Neural progenitor cell (in vitro differentiated cells): ENCODE measurements around the gene SLC22A16. TPM values are rescaled to one million over a fixed set of nuclear protein-coding genes. Genes with fewer than 3 reads are reported as not detected.

Experiments
- DNase-seq: peaks from one replicate; pipeline ENCODE4 v3.0.0-alpha.2; 2016; ENCODE audit warnings: low spot score
- H2AFZ ChIP-seq: fragments of 200-600 bp; sonication (generic); replicated peaks from 2 replicates; pipeline ENCODE4 v1.6.1; 2016; ENCODE audit warnings: antibody characterized with exemption
- H3F3A ChIP-seq: fragments of 200-600 bp; sonication (generic); 2 replicates; pipeline ENCODE4 v1.6.1; 2016; ENCODE audit warnings: antibody characterized with exemption, low read depth
- H3K27ac ChIP-seq: fragments of 200-600 bp; sonication (generic); 2 replicates; pipeline ENCODE4 v1.5.1; 2016; ENCODE audit warnings: mild to moderate bottlenecking
- H3K27me3 ChIP-seq: fragments of 200-600 bp; sonication (generic); 2 replicates; pipeline ENCODE4 v1.6.1; 2016; ENCODE audit warnings: mild to moderate bottlenecking, moderate library complexity
- H3K36me3 ChIP-seq: fragments of 200-600 bp; sonication (generic); 2 replicates; pipeline ENCODE4 v1.5.1; 2016
- H3K4me1 ChIP-seq: fragments of 200-600 bp; sonication (generic); 2 replicates; pipeline ENCODE4 v1.6.1; 2016; ENCODE audit warnings: mixed run types
- H3K4me2 ChIP-seq: fragments of 200-600 bp; sonication (generic); 2 replicates; pipeline ENCODE4 v1.6.1; 2016
- H3K4me3 ChIP-seq: fragments of 200-600 bp; sonication (generic); 2 replicates; pipeline ENCODE4 v1.5.1; 2016
- H3K79me2 ChIP-seq: fragments of 200-600 bp; sonication (generic); 2 replicates; pipeline ENCODE4 v1.6.1; 2016; ENCODE audit warnings: low read depth
- H3K9ac ChIP-seq: fragments of 200-600 bp; sonication (generic); 2 replicates; pipeline ENCODE4 v1.6.1; 2016
- H3K9me3 ChIP-seq: fragments of 200-600 bp; sonication (generic); 2 replicates; pipeline ENCODE4 v1.5.1; 2016; ENCODE audit warnings: low read depth
- H4K20me1 ChIP-seq: fragments of 200-600 bp; sonication (generic); 2 replicates; pipeline ENCODE4 v1.6.1; 2016; ENCODE audit warnings: low read depth
- H3K27ac Mint-ChIP-seq: 3 replicates; pipeline ENCODE4 v1.8.0; 2021; ENCODE audit warnings: mixed read lengths
- H3K27me3 Mint-ChIP-seq: 2 replicates; pipeline ENCODE4 v1.8.0; 2022; ENCODE audit warnings: low read depth, mild to moderate bottlenecking, inconsistent platforms, moderate library complexity, mixed read lengths; ENCODE audit not compliant: insufficient read depth
- H3K36me3 Mint-ChIP-seq: 3 replicates; pipeline ENCODE4 v1.8.0; 2021; ENCODE audit warnings: mixed read lengths
- H3K4me1 Mint-ChIP-seq: 3 replicates; pipeline ENCODE4 v1.8.0; 2021; ENCODE audit warnings: mixed read lengths
- H3K4me3 Mint-ChIP-seq: 3 replicates; pipeline ENCODE4 v1.8.0; 2021; ENCODE audit warnings: mild to moderate bottlenecking, moderate library complexity, mixed read lengths
- H3K9me3 Mint-ChIP-seq: 3 replicates; pipeline ENCODE4 v1.8.0; 2020; ENCODE audit warnings: mixed read lengths
- CTCF ChIP-seq: fragments of 200-600 bp; sonication (generic); IDR thresholded peaks from 2 replicates; pipeline ENCODE4 v1.5.1; 2017; ENCODE audit warnings: antibody characterized with exemption, mild to moderate bottlenecking
- EZH2 ChIP-seq: fragments of 200-600 bp; sonication (generic); IDR thresholded peaks from 2 replicates; pipeline ENCODE4 v1.6.1; 2017; ENCODE audit warnings: antibody characterized with exemption, mild to moderate bottlenecking, moderate library complexity
- EZH2phosphoT487 ChIP-seq: fragments of 200-600 bp; sonication (generic); IDR thresholded peaks from 2 replicates; pipeline ENCODE4 v1.6.1; 2017; ENCODE audit warnings: antibody characterized with exemption
- total RNA-seq: library from RNA; depleted of rRNA; stranded (reverse); fragments of >200 nt; gene quantifications from 2 replicates; pipeline ENCODE4 v1.2.3, GENCODE V29; 2015; ENCODE audit warnings: low replicate concordance

SLC22A16 gene
- total RNA-seq, 1 donor from 2014 or later: not detected

DNA sequence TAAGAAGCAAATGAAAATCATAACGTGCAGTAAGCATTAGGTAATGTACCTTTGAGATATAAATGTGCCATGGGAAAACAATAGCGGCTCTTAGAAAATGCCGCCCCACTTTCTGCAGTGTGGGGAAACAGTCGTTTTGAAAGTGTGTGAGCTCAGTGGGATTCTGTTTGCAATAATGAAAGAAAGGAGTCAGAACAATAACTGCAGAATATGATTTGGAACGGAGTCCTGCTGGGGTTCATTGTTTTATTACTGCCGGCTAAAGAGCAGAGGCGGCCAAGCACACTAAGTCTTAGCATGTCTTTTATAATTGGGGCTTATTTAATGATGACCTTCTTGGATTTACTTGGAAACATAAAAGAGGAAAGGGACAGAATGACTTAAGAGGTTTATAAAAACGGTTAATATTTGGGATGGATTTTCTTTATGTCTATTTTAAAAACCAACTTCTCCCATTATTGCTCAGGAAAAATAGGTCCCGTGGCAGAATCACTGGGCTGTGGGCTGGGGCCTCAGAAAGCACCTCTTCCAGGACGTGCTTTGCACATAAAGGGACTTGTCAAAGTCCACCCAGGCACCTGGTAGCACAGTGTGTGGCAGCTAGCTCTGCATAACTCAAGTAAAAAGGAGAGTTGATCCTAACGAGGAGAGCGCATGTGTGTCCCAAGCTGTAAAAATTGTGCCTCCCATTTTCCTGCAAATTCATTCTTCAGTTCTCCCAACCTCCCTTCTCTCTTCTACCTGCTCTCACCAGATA lies 44.0 kb upstream of the SLC22A16 start:
- peak overlapping the region; percentile 17 for H3K4me3 Mint-ChIP-seq
- H3K27ac Mint-ChIP-seq: peak overlapping the region; percentile 57
- Histone ChIP-seq H2AFZ (no peak overlapping the region), H3K9ac (no peak overlapping the region), H3K4me1 (peaks cover 16% of the 10 kb centered on the region), H3K4me2 (peak overlapping the region; percentile 23), H4K20me1 (no peaks in the 10 kb centered on the region), H3K4me3 (no peak overlapping the region), H3F3A (peaks cover 4% of the 10 kb centered on the region), H3K79me2 (no peaks in the 10 kb centered on the region), H3K36me3 (no peaks in the 10 kb centered on the region), H3K27me3 (no peaks in the 10 kb centered on the region), H3K27ac (no peak overlapping the region), H3K9me3 (no peaks in the 10 kb centered on the region)
- no peaks in the 10 kb centered on the region for H3K9me3 Mint-ChIP-seq
- H3K36me3 Mint-ChIP-seq: no peaks in the 10 kb centered on the region
- DNase-seq: peak; percentile 30
- H3K27me3 Mint-ChIP-seq: no peaks in the 10 kb centered on the region
- TF ChIP-seq EZH2: no peak
- TF ChIP-seq CTCF: no peak
- TF ChIP-seq EZH2phosphoT487: no peak
- H3K4me1 Mint-ChIP-seq: no peaks in the 10 kb centered on the region

DNA sequence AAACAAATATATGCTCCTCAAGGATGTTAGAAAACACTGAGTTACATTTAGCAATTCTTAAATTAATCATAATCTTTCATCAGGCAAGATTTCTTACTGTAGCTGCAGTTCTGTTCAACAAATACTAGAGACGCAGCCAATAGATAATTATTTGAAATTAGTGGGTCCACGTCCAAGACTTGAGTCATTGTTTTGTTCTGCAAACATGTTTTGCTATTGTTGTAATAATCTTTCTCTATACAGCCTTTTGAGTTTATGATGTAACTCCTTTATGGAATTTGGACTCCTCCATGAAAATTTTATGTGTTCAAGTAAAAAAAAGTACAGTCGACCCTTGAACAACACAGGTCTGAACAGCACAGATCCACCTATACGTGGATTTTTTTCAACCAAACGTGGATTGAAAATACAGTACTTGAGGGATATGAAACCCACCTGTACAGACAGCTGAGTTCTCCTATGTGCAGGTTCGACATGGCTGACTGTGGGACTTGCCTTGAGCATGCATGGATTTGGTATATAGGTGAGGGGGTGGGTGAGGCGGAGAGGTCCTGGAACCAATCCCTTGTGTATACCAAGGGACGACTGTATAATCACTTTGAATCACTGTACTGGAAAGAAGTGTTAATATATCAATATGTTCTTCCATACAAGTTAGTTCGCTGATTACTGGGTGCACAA lies 41.3 kb upstream of the SLC22A16 start:
- no peaks in the 10 kb centered on the region for H3K36me3 ChIP-seq
- Mint-ChIP-seq H3K36me3 (no peaks in the 10 kb centered on the region), H3K27ac (no peak overlapping the region), H3K4me1 (no peaks in the 10 kb centered on the region), H3K4me3 (no peak overlapping the region), H3K27me3 (peaks cover 2% of the 10 kb centered on the region), H3K9me3 (no peaks in the 10 kb centered on the region)
- peaks cover 4% of the 10 kb centered on the region for H3F3A ChIP-seq
- H2AFZ ChIP-seq: no peak overlapping the region
- TF ChIP-seq CTCF: no peak
- no peak for TF ChIP-seq EZH2phosphoT487
- no peak for TF ChIP-seq EZH2
- no peak overlapping the region for H3K9ac ChIP-seq
- H4K20me1 ChIP-seq: no peaks in the 10 kb centered on the region
- H3K9me3 ChIP-seq: no peaks in the 10 kb centered on the region
- peaks cover 16% of the 10 kb centered on the region for H3K4me1 ChIP-seq
- DNase-seq: no peak
- no peak overlapping the region for H3K4me2 ChIP-seq
- H3K79me2 ChIP-seq: no peaks in the 10 kb centered on the region
- H3K4me3 ChIP-seq: no peak overlapping the region
- H3K27me3 ChIP-seq: no peaks in the 10 kb centered on the region
- no peak overlapping the region for H3K27ac ChIP-seq

DNA sequence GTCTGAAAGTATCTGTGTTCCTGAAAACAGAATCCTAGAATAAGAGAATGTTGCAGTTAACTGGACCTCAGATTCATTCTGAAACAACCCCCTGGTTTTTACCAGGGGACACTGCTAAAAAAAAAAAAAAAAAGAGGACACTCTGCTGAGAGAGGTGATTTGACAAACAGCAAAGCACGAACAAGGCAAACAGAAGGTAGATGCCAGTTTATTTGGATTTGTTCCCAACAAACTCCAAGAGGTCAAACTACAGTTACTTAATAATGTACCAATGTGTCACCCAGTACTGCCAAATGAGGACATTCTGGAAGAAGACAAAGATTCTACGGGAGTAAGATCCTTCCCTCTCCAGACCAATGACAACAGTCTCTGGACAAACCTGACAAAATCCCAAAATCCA lies 40.6 kb upstream of the SLC22A16 start:
- Histone ChIP-seq H3K27me3 (no peaks in the 10 kb centered on the region), H3K4me3 (no peak overlapping the region), H3K36me3 (no peaks in the 10 kb centered on the region), H3K27ac (no peak overlapping the region), H3K4me1 (peaks cover 16% of the 10 kb centered on the region), H3F3A (peaks cover 4% of the 10 kb centered on the region), H3K4me2 (no peak overlapping the region), H3K79me2 (no peaks in the 10 kb centered on the region), H3K9me3 (no peaks in the 10 kb centered on the region), H2AFZ (peak overlapping the region; percentile 65), H4K20me1 (no peaks in the 10 kb centered on the region), H3K9ac (no peak overlapping the region)
- H3K9me3 Mint-ChIP-seq: no peaks in the 10 kb centered on the region
- no peak for TF ChIP-seq EZH2
- TF ChIP-seq CTCF: no peak
- TF ChIP-seq EZH2phosphoT487: no peak
- H3K4me1 Mint-ChIP-seq: no peaks in the 10 kb centered on the region
- peaks cover 2% of the 10 kb centered on the region for H3K27me3 Mint-ChIP-seq
- H3K4me3 Mint-ChIP-seq: no peak overlapping the region
- no peak for DNase-seq
- H3K36me3 Mint-ChIP-seq: no peaks in the 10 kb centered on the region
- H3K27ac Mint-ChIP-seq: no peak overlapping the region
